Esophagus muscularis mucosa (tissue), 4 donors: ENCODE measurements around the gene OPA3.

Experiments
- EP300 ChIP-seq: sonication (generic); formaldehyde crosslinking; IDR thresholded peaks from one replicate; pipeline ENCODE4 v1.6.1; 2017; ENCODE audit warnings: antibody characterized with exemption
- POLR2AphosphoS5 ChIP-seq, 2 donors: sonication (generic); formaldehyde crosslinking; IDR thresholded peaks; one replicate each; pipeline ENCODE4 v1.6.1; 2017; ENCODE audit warnings: antibody characterized with exemption in 2 of 2
- TF ChIP-seq, protein P1 (sequence below), 3 experiments: fragments of 200-600 bp in 2 of 3; fragments of 450-650 bp in 1 of 3; sonication (generic) in 2 of 3; IDR thresholded peaks; one replicate each; pipeline ENCODE4 v1.5.1; 2017 to 2019; ENCODE audit warnings: antibody characterized with exemption in 3 of 3, mild to moderate bottlenecking in 2 of 3, moderate library complexity in 1 of 3

GRCh38 chr19:45528744-45529419 lies 55.7 kb downstream of the OPA3 start:
- TF ChIP-seq, protein P1, sequence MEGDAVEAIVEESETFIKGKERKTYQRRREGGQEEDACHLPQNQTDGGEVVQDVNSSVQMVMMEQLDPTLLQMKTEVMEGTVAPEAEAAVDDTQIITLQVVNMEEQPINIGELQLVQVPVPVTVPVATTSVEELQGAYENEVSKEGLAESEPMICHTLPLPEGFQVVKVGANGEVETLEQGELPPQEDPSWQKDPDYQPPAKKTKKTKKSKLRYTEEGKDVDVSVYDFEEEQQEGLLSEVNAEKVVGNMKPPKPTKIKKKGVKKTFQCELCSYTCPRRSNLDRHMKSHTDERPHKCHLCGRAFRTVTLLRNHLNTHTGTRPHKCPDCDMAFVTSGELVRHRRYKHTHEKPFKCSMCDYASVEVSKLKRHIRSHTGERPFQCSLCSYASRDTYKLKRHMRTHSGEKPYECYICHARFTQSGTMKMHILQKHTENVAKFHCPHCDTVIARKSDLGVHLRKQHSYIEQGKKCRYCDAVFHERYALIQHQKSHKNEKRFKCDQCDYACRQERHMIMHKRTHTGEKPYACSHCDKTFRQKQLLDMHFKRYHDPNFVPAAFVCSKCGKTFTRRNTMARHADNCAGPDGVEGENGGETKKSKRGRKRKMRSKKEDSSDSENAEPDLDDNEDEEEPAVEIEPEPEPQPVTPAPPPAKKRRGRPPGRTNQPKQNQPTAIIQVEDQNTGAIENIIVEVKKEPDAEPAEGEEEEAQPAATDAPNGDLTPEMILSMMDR (IDR thresholded peaks at IDR 0.05) = no peak
- TF ChIP-seq POLR2AphosphoS5 (IDR thresholded peaks at IDR 0.05) (peak; percentile 10 to 67), EP300 (no peak)
